Stimulated activated CD8-positive, alpha-beta memory T cell treated with anti-CD3 and anti-CD28 coated beads, Interleukin-15, amount 100 ng/mL, for 4 hours (primary cell): ENCODE results near the gene ADD1.

ENCODE experiments used
- DNase-seq, 2 donors: peaks; one replicate each; pipeline ENCODE4 v3.0.0-alpha.2; 2020; ENCODE audit warnings: low read depth in 2 of 2

ADD1 gene

DNA sequence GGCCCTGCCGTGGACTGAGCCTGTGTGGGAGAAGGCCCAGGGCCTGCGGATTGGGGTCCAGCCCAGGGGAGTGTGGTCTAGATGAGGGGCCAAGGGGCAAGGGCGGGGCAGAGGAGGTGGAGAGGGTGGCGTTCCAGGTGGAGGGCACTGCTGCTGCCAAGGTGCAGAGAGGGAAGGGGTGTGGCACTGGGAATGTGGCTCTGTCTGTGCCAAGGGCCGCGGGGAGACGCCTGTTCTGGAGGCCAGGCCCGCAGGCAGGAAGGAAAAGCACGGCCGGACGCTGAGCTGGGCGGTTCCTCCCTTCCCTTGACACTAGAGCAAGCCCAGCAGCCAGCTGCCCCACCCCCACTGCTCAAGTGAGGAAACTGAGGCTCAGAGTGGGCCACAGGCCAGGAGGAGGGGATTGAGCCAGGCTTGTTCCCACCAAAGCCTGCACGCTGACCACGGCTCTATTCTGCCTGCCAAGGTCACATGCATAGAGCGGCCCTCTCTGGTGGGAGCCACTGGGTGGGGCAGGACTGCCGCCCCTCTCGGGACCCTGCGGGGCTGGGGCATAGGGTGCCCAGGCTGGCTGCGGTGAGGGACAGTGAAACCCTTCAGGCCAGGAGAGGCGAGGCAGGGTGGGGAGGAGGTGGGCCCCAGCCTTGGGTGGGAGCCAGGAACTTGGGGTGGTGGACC, 37.8 kb upstream of the ADD1 start:
- no peak for DNase-seq

DNA sequence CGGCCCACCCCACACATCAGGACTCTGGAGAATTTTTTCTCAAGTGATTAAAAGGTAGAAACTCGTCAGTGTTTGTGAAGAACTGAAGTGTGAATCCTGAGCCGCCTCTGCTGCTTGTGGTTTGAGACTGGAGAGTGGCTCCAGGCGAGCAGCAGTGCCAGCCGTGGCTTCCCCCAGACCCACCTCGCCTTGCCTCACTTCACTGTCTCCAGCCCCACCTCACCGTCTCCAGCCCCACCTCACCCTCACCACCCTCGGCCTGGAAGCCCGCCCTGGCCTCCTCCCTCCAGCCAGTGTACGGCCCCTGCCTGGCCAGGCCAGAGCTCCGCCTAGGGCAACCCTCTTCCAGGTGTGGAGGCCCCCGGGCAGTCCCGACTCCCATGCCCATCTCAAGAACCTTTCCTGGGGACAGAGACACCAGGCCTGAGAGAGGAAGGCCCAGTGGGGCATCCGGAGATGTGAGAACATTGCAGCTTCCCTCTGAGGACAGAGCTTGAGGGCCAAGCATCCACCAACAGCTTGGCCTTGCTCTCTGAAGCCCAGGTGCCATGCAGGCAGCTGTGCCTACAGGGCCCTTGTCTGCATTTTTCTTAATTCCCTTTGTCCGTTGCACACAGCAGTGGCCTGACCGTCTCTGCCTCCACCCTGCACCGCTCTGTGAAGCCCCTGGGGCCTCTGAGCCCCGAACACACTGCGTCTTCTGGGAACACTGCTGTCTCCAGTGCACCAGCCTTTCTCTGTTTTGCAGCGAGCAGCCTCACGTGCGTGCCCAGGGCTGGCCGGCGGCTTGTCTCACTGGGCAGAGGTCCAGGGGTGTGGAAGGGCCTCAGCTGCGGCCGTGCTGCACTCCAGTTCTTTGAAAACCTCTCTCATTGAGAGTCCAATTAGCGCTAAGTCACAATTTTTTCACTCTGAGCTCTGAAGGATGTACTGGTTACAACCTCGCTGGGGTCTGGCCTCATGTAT, 37.0 kb upstream of the ADD1 start:
- DNase-seq = no peak

DNA sequence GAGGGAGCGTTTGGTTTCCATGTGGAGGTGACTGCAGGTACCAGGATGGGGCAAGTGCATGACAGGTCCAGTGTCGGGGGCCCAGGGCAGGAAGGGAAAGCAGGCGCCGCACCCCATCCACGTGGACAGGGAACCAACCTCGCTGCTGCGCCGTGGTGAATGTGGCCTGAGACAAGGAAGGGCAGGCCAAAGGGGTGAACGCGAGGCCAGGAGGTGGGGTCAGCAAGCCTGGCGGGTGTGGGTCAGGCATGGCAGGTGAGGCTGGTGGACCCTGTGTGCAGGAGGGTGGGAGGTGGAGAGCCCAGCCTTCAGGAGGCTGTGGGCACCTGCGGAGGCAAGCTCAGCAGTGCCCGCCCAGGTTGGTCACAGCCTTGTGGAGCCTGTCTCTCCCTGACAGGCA, 36.1 kb upstream of the ADD1 start:
- no peak for DNase-seq

DNA sequence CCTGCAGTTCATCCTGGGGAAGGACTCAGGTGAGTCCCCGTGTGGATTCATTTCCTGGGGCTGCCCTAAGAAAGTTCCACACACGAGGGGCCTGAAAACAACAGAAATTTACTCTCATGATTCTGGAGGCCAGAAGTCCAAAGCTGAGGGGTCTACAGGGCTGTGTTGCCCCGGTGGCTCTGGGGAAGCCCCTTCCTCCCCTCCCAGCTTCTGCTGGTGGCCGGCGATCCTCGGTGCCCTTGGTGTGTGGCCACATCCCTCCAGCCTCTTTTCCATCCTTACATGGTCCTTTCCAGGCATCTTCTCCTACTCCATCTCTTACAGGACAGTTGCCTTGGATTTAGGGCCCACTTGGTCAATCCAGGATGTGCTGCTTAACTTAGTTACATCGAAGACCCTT, 35.6 kb upstream of the ADD1 start:
- DNase-seq = no peak

DNA sequence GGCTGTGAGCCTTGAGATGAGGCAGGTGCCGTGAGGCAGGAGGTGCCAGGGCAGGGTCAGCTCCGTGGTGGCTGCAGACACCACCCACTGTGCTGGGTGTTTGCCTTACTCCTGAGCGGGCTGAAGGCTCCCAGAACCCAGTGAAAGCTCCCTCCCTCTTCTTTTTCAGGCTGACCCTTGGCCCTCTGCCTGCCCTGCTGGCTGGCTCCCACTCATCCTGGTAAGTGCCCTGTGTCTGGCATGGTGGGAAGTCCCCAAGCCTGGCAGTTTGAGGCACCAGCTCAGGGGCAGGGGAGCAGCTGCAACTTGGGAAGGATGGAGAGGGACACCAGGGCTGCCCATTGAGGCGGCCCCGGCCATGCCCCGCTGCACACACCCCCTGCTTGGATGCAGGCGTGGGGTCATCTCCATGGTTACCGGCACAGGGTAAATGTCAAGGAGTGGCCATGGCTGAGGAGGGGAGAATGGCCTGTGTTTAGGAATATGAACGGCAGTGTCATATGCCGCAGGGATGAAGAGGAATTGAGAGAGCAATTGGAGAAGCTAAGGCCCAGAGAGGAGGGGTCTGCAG, 33.9 kb upstream of the ADD1 start:
- DNase-seq = no peak

DNA sequence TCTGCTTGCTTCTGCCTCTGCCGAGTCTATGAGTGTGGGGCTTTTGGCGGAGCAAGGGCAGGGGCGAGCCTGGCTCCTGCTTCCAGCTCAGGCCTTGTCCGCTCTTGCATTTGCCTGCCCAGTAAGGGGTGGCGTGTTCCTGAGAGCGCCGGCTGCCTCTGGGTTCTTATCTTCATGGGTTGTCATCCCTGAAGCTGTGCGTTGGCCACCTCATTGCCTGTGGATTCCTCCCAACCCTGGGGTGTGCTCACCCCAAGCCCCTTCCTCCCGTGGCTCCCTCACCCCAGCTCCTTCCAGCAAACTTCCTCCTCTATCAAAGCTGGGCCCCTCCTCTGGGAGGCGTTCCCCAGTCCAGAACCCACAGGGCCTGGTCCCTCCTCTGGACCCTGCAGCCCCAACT, 33.3 kb upstream of the ADD1 start:
- no peak for DNase-seq

DNA sequence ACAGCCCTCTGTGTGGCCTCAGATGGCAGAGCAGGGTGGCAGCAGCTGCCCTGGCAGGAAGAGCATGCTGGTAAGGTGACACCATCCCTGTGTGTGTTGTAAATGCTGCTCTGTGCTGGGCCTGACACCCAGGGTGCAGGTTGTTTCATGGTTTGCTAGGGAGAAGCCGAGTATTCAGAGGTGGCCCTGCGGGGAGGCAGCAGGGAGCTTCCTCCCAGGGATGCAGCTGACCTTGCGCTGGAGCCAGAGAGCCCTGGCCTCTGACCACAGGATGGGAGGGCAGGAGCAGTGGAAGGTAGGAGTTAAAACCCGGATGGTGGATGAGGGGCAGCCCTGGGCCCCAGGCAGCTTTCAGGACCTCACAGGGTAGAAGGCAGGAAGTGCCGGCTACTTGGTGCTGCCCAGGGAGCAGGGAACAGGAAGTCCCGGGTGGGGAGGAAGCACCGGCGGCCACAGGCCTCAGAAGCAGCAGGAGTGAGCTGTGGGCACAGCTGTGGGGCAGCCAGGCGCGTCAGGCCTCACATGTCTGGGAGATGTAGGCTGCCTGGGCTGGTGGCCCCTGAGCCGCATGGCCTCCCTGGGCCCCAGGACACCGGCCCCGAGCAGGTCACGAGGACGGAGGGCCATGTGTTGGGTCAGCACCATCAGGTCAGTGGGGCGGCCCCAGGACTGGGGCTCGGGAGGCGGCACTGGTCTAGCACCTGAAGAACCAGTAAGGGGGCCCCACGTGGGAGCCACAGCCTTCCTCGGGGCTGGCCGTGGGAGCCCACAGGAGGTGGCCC, 31.6 kb upstream of the ADD1 start:
- peak in 1 of 2 donors; percentile 24 for DNase-seq

DNA sequence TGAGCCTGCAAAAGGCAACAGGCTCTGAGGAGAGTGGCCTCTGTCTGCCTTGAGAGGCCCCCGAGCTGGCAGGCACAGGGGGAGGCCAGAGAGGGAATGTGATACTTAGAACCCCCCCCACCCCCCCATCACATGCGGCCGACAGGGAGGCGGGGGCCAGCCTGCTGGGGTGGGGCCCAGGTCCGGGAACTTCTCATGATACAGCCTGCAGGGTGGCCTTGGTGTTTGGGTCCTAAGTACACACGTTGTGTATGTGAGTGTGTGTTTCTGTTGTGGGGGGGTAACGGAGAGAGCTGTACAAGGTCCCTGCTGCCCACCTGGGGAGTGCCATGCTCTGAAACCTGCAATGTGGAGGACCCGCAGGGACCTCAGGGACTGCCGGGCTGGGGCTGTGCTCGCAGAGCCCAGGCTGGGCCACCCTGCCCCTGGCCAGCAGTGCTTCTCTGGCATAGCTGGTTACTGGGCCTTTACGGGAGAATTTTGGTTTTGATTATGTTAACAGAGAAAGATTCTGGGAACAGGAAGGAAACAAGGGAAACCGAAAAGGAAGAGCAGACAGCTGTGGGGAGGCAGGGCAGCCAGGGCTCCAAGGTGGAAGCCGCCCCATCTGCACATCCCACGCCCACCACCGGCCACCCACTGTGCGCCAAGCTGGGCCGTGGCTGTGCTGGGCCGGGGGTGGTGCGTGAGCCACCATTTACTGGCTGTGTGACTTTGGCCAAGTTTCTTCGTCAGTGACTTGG, 30.9 kb upstream of the ADD1 start:
- DNase-seq = no peak

DNA sequence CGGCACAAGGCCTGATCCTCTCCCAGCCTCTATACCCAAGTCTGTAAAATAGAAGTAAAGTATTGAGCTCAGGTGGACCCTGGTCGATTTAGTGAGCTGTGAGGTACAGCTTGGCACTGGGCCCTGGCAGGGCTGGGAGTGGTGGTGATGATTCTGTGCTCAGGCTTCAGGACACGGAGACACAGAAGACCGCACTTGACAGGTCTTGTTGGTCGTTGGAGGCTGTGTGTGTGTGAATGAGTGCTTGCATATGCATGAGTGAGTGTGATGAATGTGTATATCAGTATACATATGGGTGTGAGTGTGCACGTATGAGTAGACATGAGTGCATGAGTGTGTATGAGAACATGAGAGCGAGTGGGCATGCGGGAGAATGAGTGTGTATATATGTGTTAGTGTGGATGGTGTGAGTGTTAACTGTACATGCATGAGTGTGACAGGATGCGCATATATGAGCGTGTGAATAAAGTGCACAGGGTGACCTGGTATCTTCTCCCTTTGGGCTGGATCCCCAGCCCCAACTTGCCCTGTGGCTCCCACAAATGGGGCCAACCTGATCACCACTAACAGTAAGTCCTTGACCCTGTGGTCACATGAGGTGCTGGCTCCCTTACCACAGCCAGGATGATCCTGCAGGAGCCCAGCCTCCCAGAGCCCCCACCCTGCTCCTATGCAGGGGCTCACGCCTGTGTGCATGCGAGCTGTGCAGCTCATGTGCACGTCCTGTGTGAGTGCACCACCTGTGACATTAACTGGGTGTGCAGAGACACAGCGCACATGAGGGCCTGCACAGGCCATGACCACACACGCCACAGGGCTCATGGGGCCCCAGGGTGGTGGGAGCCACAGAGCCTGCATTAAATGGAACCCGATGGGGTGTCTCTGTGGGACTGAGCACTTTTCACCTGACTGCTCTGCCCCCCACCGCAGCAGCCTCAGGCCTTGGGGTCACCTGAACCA, 29.9 kb upstream of the ADD1 start:
- DNase-seq = no peak

DNA sequence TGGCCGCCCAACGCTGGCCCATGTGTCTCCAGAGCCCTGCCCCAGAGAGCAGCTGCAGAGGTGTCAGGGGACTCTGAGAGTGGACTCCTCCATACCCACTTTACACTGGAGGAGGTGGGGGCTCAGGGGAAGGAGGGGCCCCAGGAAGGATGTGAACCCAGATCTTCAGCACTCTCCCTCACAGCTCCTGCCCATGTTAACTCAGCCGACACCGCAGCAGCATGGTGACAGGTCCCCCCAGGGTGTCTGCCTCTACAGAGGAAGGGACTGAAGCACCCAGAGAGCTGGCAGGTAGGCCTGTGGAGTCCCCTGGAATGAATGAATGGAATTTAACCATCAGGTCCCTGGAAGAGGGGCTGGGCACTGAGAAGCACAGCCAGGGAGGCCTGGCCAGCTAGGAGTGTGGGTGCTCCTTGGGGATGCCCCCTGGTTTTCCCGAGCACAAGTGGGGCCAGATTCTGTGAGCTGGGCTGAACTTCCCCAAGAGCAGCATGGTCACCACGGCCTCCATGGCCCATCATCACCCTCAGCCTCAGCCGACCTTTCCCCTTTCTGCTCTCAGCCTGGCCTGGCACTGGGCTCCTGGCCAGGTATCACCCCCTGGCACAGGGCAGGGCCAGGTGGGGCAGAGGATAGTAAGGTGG, 28.9 kb upstream of the ADD1 start:
- no peak for DNase-seq

DNA sequence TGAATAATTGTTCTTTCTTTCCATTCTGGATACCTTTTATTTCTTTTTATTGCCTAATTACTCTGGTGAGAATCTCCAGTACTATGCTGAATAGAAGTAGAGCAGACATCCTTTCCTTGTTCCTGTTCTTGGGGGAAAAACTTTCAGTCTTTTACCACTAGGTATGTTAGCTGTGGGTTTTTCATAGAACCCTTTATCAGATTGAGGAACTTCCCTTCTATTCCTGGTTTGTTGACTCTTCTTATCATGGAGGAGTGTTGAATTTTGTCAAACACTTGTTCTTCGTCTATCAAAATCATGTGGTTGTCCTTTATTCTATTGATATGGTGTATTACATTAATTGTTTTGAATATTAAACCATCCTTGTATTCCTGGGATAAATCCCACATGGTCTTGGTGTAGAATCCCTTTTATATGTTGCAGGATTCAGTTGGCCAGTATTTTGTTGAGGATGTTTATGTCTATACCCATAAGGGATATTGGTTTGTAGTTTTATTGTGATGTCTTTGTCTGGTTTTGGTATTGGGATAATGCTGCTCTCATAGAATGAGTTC, 27.2 kb upstream of the ADD1 start:
- DNase-seq = no peak

DNA sequence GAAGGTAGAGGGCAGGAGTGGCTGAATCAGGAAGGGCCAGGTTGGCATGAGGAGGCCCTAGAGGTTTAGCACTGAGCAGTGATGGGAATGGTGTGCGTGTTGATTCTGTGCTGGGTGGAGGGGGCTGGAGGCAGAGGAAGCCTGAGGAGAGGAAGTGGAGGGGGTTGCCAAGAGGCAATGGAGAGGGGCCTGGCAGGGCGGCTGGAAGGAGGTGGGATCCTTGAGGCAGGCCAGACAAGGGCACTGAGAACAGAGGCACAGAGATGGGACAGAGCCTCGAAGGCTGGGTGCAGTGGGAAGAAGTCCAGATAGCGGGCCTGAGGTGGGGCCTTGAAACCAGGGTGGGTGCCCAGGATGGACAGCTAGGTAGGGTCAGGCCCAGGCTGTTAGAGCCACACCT, 26.5 kb upstream of the ADD1 start:
- DNase-seq = no peak

DNA sequence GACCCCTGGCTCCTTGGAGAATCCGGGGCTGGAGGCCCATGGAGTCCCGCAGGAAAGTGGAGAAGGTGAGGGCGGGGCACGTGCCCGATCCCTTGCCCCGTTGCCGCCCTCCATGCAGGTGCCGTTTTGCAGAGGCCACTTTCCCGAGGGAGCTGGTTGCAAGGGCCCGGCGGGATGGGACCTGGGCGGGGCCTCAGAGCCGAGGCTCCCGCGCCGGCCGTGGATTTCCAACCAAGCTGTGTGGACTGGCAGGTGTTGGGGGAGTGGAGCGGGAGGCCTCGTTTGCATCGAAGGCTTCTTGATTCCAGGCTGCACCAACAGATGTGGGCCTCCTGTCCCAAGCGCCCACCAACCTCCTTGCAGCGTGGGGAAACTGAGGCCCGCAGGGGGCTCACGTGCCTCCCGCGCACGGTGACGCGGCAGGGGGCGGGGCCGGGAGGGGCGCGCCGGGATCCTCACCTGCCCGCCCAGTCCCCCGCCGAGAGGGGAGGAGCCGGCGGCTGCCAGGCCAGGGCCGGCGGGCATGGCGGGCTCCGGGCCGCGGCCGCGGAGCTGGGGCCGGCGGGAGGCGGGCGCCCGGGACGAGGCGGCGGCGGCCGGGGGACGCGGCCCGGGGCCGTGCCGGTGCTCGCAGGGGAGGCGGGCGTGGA, 25.8 kb upstream of the ADD1 start:
- DNase-seq = no peak

DNA sequence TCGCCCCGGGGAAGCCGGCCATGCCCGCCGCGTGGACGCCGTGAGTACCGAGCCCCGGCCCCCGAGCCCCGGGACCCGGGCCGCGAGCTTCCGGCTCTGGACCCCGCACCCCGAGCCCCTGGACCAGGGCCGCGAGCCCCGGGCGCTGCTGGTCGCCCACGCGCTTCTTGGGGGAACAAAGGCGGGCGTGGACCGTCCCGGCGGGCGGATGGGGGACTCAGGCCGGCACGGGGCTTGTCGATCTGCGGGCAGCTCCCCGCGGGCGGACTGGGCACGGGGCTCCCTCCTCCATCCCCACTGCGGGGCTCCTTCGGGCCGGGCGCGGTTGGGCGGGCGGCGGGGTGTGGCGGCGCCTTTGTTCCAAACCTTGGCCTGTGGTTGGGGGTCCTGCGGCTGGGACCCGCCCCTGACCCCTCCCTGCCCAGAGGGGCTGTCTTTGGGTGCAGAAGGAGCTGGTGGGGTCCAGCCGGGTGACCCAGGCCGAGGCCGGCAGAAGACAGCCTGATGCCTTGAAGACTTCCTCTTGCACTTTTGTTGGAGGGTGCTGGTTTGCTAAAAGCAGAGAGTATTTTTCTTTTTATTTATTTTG, 25.2 kb upstream of the ADD1 start:
- DNase-seq = no peak

DNA sequence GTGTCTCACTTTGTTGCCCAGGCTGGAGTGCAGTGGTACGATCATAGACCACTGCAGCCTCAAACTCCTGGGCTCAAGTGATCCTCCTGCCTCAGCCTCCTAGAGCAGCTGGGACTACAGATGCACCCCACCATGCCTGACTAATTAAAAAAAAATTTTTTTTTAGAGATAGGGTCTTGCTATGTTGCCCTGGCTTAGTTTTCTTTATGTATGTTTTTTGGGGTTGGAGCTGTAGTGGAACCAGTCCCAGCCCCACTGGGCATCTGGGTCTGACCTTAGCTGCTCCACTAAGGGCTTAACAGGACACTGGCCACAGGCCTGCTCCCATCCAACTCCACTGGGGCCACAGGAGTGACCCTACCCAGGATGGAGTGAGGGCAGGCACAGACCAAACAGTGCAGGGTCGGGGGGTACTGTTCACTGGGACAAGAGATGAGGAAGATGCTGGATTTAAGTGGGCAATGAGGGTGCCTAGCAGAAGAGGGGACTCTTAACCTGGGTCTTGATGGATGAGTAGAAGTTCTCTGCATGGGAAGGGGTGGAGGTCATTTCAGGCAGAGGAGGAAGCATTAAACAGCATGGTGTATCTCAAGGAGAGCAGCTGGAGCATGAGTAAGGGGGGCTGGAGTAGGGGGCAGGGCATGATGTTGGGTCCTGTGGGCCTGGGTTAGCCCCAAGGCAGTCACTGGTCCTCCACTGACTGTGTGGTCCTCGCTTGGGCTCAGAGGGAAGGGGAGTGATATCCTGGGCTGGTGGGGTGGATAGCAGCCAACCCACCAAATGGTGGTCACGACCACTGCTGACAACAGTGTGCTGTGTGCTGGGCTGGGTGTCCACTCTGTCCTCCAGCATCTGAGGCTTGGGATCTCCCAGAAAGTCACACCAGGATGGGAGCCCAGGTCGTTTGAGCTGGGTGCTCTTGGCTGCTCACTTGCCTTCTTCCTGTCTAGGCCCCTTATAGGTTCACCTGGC, 24.1 kb upstream of the ADD1 start:
- no peak for DNase-seq

DNA sequence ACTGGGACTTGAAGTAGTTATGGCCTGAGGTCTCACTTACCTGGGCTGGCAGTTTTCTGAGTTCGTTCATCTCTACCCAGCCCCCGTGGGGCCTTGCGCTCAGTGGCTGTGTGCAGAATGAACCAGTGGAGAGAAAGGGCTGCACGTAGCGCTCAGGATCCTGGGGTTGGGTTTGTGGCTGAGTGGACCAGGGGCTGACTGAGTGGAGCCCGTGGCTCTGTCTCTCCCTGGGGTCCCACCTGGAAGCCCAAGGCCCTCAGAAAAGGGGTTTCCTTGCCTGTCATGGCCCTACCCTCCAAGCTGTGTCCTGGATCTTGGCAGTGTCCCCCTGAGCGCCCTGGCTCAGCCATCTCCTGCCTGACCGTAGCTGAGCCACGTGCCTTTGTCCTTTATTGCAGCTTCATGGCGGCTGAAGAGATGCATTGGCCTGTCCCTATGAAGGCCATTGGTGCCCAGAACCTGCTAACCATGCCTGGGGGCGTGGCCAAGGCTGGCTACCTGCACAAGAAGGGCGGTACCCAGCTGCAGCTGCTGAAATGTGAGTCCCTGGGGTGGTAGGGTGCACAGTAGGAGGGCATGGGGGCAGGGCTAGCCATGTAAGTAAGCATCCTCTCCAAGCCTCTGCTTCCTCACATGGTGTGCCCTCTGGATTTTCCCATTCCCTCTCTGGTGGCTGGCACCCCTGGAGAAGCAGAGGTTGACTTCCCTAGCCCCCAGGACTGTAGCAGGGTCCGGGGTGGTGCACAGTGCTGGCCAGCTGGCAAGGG, 23.2 kb upstream of the ADD1 start:
- no peak for DNase-seq
